Breast epithelium (tissue), 4 donors: Measurements from ENCODE around the gene APOL6. TPM values are rescaled to one million over a fixed set of nuclear protein-coding genes. Genes with fewer than 3 reads are reported as not detected.

Source experiments
- DNase-seq, 2 donors: peaks; one replicate each; pipeline ENCODE4 v3.0.0-alpha.2; 2019; ENCODE audit warnings: low spot score in 2 of 2
- H3K27ac ChIP-seq, 2 donors: fragments of 200-600 bp; sonication (generic) in 1 of 2; one replicate each; pipeline ENCODE4 v1.5.1; 2016 to 2019; ENCODE audit warnings: mild to moderate bottlenecking in 1 of 2
- H3K27me3 ChIP-seq, 2 donors: fragments of 200-600 bp; sonication (generic) in 1 of 2; one replicate each; pipeline versions ENCODE4 v1.5.1 to v1.6.0; 2017 to 2019; ENCODE audit warnings: control low read depth in 1 of 2, mild to moderate bottlenecking in 1 of 2
- H3K36me3 ChIP-seq: fragments of 200-600 bp; one replicate; pipeline ENCODE4 v1.5.1; 2019
- H3K4me1 ChIP-seq, 2 donors: fragments of 200-600 bp; sonication (generic); one replicate each; pipeline ENCODE4 v1.5.1; 2016 to 2019; ENCODE audit warnings: control low read depth in 1 of 2
- H3K4me3 ChIP-seq, 3 donors: fragments of 200-600 bp; sonication (generic); 1 replicate in 2 of 3; 2 replicates in 1 of 3; pipeline ENCODE4 v1.5.1; 2016 to 2019; ENCODE audit warnings: mild to moderate bottlenecking in 3 of 3, moderate library complexity in 2 of 3
- H3K9me3 ChIP-seq, 2 donors: fragments of 200-600 bp; sonication (generic) in 1 of 2; one replicate each; pipeline ENCODE4 v1.5.1; 2016 to 2019; ENCODE audit warnings: control low read depth in 1 of 2
- CTCF ChIP-seq, 3 donors: fragments of 450-650 bp; IDR thresholded peaks; one replicate each; pipeline ENCODE4 v1.5.1; 2016 to 2017; ENCODE audit warnings: antibody characterized with exemption in 3 of 3, mild to moderate bottlenecking in 3 of 3, moderate library complexity in 3 of 3
- POLR2A ChIP-seq: fragments of 450-650 bp; IDR thresholded peaks from one replicate; pipeline ENCODE4 v1.6.1; 2016; ENCODE audit warnings: antibody characterized with exemption, mild to moderate bottlenecking, moderate library complexity
- POLR2AphosphoS5 ChIP-seq, 3 donors: sonication (generic); formaldehyde crosslinking; IDR thresholded peaks; one replicate each; pipeline ENCODE4 v1.6.1; 2017; ENCODE audit warnings: antibody characterized with exemption in 3 of 3
- intact Hi-C: fragments of 100-400 bp; cut with DNase I; formaldehyde crosslinking; loops from one replicate; pipeline ENCODE4 v1.15.1; 2023; ENCODE audit warnings: low total_unique reads
- total RNA-seq, 3 donors: library from RNA; depleted of rRNA; stranded (reverse); fragments of >200 nt; gene quantifications; one replicate each; pipeline ENCODE4 v1.1.0, GENCODE V29; 2016

APOL6 gene
- total RNA-seq, 3 donors from 2014 or later = 21.2 to 59.7 (median 25.6) TPM

- Histone ChIP-seq H3K9me3 (no peaks in the 10 kb centered on the region), H3K36me3 (no peaks in the 10 kb centered on the region), H3K27ac (peak overlapping the region; percentile 83 to 94), H3K27me3 (no peaks in the 10 kb centered on the region), H3K4me1 (peaks cover 10 to 15% of the 10 kb centered on the region in 2 donors), H3K4me3 (no peak overlapping the region)
- no peak for DNase-seq
- intact Hi-C loops = no loop called here
- no peak for TF ChIP-seq POLR2AphosphoS5 (IDR thresholded peaks at IDR 0.05)
- no peak for TF ChIP-seq POLR2A
- no peak for TF ChIP-seq CTCF (IDR thresholded peaks at IDR 0.05)
Measured at GRCh38 chr22:35637254-35637653, 11.0 kb upstream of the APOL6 start.

- Histone ChIP-seq H3K4me1 (peaks cover 10 to 15% of the 10 kb centered on the region in 2 donors), H3K27me3 (no peaks in the 10 kb centered on the region), H3K27ac (peak overlapping the region; percentile 83 to 94), H3K36me3 (no peaks in the 10 kb centered on the region), H3K4me3 (peak overlapping the region in 1 of 3 donors; percentile 41), H3K9me3 (no peaks in the 10 kb centered on the region)
- TF ChIP-seq POLR2A = no peak
- no peak for TF ChIP-seq POLR2AphosphoS5 (IDR thresholded peaks at IDR 0.05)
- TF ChIP-seq CTCF (IDR thresholded peaks at IDR 0.05) = no peak
- intact Hi-C loops = no loop called here
- DNase-seq = no peak
Measured at GRCh38 chr22:35638001-35638400, 10.2 kb upstream of the APOL6 start.

- Histone ChIP-seq H3K27me3 (no peaks in the 10 kb centered on the region), H3K36me3 (no peaks in the 10 kb centered on the region), H3K4me3 (peak overlapping the region in 1 of 3 donors; percentile 41), H3K9me3 (no peaks in the 10 kb centered on the region), H3K27ac (peak overlapping the region; percentile 83 to 94), H3K4me1 (peaks cover 10 to 15% of the 10 kb centered on the region in 2 donors)
- no peak for TF ChIP-seq CTCF (IDR thresholded peaks at IDR 0.05)
- peak; percentile 27 to 81 (median 65) for TF ChIP-seq POLR2AphosphoS5 (IDR thresholded peaks at IDR 0.05)
- intact Hi-C loops = no loop called here
- peak; percentile 71 for DNase-seq
Measured at GRCh38 chr22:35638410-35638809, 9.8 kb upstream of the APOL6 start.

GRCh38 chr22:35641494-35642120, 6.6 kb upstream of the APOL6 start:
- H3K27ac ChIP-seq = peak overlapping the region in 1 of 2 donors; percentile 3
- peak in 1 of 2 donors; percentile 16 for DNase-seq

More at GRCh38 chr22:35641494-35642120, 6.6 kb upstream of the APOL6 start:
- intact Hi-C loops = no loop called here
- no peaks in the 10 kb centered on the region for H3K9me3 ChIP-seq
- no peak for TF ChIP-seq POLR2A
- no peak for TF ChIP-seq POLR2AphosphoS5 (IDR thresholded peaks at IDR 0.05)
- TF ChIP-seq CTCF (IDR thresholded peaks at IDR 0.05) = no peak
- H3K27me3 ChIP-seq = no peaks in the 10 kb centered on the region
- no peak overlapping the region for H3K4me3 ChIP-seq
- H3K4me1 ChIP-seq = peaks cover 14 to 15% of the 10 kb centered on the region in 2 donors
- H3K36me3 ChIP-seq = no peaks in the 10 kb centered on the region
